ENCODE results near the gene RHCG.

Gene RHCG

GRCh38 chr15:89446255-89446891, 50.0 kb downstream of the RHCG start:
- TF ChIP-seq CTCF (IDR thresholded peaks at IDR 0.05; ENCODE audit: low read length), result no peak
- no peak for TF ChIP-seq EZH2 (optimal IDR thresholded peaks at IDR 0.05; ENCODE audit: low read depth, low read length)
- TF ChIP-seq EZH2phosphoT487 (IDR thresholded peaks at IDR 0.05; ENCODE audit: low read length), result no peak
- no peak for DNase-seq
- Histone ChIP-seq H3K36me3 (replicated peaks; ENCODE audit: insufficient read depth, low read length) (no peaks in the 10 kb centered on the region), H2AFZ (ENCODE audit: low read length) (no peak overlapping the region), H3K4me3 (ENCODE audit: low read length) (no peak overlapping the region), H3K9me2 (replicated peaks; ENCODE audit: insufficient read depth, low read length) (no peaks in the 10 kb centered on the region), H3K9ac (ENCODE audit: low read length) (no peak overlapping the region), H3K4me1 (ENCODE audit: low read length) (peaks cover 13% of the 10 kb centered on the region), H3K4me2 (ENCODE audit: low read depth, low read length) (no peak overlapping the region), H3K27ac (ENCODE audit: low read length) (no peak overlapping the region), H3K27me3 (replicated peaks; ENCODE audit: insufficient read depth, low read length) (no peaks in the 10 kb centered on the region), H4K20me1 (ENCODE audit: insufficient read depth, low read length) (no peaks in the 10 kb centered on the region), H3K79me2 (ENCODE audit: low read length) (no peaks in the 10 kb centered on the region), H3K9me3 (replicated peaks; ENCODE audit: insufficient read depth, low read length) (no peaks in the 10 kb centered on the region), H3F3A (ENCODE audit: insufficient read depth, low read length) (no peaks in the 10 kb centered on the region; the same call in 1 of the 2 replicates)

- no peak overlapping the region for H3K4me2 ChIP-seq (ENCODE audit: low read depth, low read length)
- no peak overlapping the region for H2AFZ ChIP-seq (ENCODE audit: low read length)
- H3K9ac ChIP-seq (ENCODE audit: low read length), result no peak overlapping the region
- no peak overlapping the region for H3K4me3 ChIP-seq (ENCODE audit: low read length)
- peaks cover 17% of the 10 kb centered on the region for H3K4me1 ChIP-seq (ENCODE audit: low read length)
- H3K27me3 ChIP-seq (replicated peaks; ENCODE audit: insufficient read depth, low read length), result no peaks in the 10 kb centered on the region
- H3F3A ChIP-seq (ENCODE audit: insufficient read depth, low read length), result no peaks in the 10 kb centered on the region; the same call in 1 of the 2 replicates
- no peaks in the 10 kb centered on the region for H3K9me2 ChIP-seq (replicated peaks; ENCODE audit: insufficient read depth, low read length)
- no peaks in the 10 kb centered on the region for H4K20me1 ChIP-seq (ENCODE audit: insufficient read depth, low read length)
- no peaks in the 10 kb centered on the region for H3K79me2 ChIP-seq (ENCODE audit: low read length)
- H3K27ac ChIP-seq (ENCODE audit: low read length), result no peak overlapping the region
- TF ChIP-seq EZH2 (optimal IDR thresholded peaks at IDR 0.05; ENCODE audit: low read depth, low read length) (no peak), CTCF (IDR thresholded peaks at IDR 0.05; ENCODE audit: low read length) (no peak), EZH2phosphoT487 (IDR thresholded peaks at IDR 0.05; ENCODE audit: low read length) (no peak)
- DNase-seq, result no peak
- no peaks in the 10 kb centered on the region for H3K9me3 ChIP-seq (replicated peaks; ENCODE audit: insufficient read depth, low read length)
- H3K36me3 ChIP-seq (replicated peaks; ENCODE audit: insufficient read depth, low read length), result no peaks in the 10 kb centered on the region
These were observed 50.9 kb downstream of the RHCG start for GRCh38 chr15:89445518-89445917.

GRCh38 chr15:89444241-89445225, 51.9 kb downstream of the RHCG start:
- no peak for DNase-seq
- H3K9ac ChIP-seq (ENCODE audit: low read length), result no peak overlapping the region

More at GRCh38 chr15:89444241-89445225, 51.9 kb downstream of the RHCG start:
- Histone ChIP-seq H2AFZ (ENCODE audit: low read length) (no peak overlapping the region), H3K36me3 (replicated peaks; ENCODE audit: insufficient read depth, low read length) (no peaks in the 10 kb centered on the region), H3K4me3 (ENCODE audit: low read length) (no peak overlapping the region), H3K4me2 (ENCODE audit: low read depth, low read length) (no peak overlapping the region), H3K27me3 (replicated peaks; ENCODE audit: insufficient read depth, low read length) (no peaks in the 10 kb centered on the region), H3K9me2 (replicated peaks; ENCODE audit: insufficient read depth, low read length) (no peaks in the 10 kb centered on the region), H4K20me1 (ENCODE audit: insufficient read depth, low read length) (no peaks in the 10 kb centered on the region), H3K27ac (ENCODE audit: low read length) (no peak overlapping the region), H3K79me2 (ENCODE audit: low read length) (no peaks in the 10 kb centered on the region), H3F3A (ENCODE audit: insufficient read depth, low read length) (no peaks in the 10 kb centered on the region; the same call in 1 of the 2 replicates), H3K4me1 (ENCODE audit: low read length) (peaks cover 17% of the 10 kb centered on the region), H3K9me3 (replicated peaks; ENCODE audit: insufficient read depth, low read length) (no peaks in the 10 kb centered on the region)
- no peak for TF ChIP-seq CTCF (IDR thresholded peaks at IDR 0.05; ENCODE audit: low read length)
